KBM-7 (cell line): ENCODE data around the gene FCRL6.

ENCODE experiments used
- DNase-seq: peaks from one replicate; pipeline ENCODE4 v3.0.0-alpha.2; 2015
- in situ Hi-C: fragments of 300-500 bp; cut with MboI; formaldehyde crosslinking; loops from 2 replicates; pipeline ENCODE4 v1.14.3; 2020; ENCODE audit warnings: low sequenced_read_pairs, low pct_unique_long_range_greater_than_20kb, mixed read lengths

FCRL6 gene

GRCh38 chr1:159795534-159795933 lies 6.6 kb upstream of the FCRL6 start:
- in situ Hi-C loops, result loop anchor here (10.0 kb wide), 2 partner anchors 99 to 209 kb away; no protein-coding TSS in a partner anchor
- DNase-seq, result no peak

- peak; percentile 73 for DNase-seq
- in situ Hi-C loops, result loop anchor here (10.0 kb wide), 2 partner anchors 96 to 206 kb away; no protein-coding TSS in a partner anchor
Observed at GRCh38 chr1:159798893-159799292, 3.3 kb upstream of the FCRL6 start.

GRCh38 chr1:159799446-159799985 lies 2.6 kb upstream of the FCRL6 start:
- DNase-seq, result no peak
- in situ Hi-C loops, result loop anchor here (10.0 kb wide), 2 partner anchors 95 to 205 kb away; no protein-coding TSS in a partner anchor

GRCh38 chr1:159800177-159800930 lies 1.8 kb upstream of the FCRL6 start:
- in situ Hi-C loops, result no loop called here
- peak; percentile 36 for DNase-seq

- DNase-seq, result no peak
- in situ Hi-C loops, result no loop called here
Observed at GRCh38 chr1:159803956-159804689, 2.0 kb downstream of the FCRL6 start.

- in situ Hi-C loops, result no loop called here
- no peak for DNase-seq
Observed at GRCh38 chr1:159804924-159805323, 2.8 kb downstream of the FCRL6 start.

GRCh38 chr1:159815926-159816325 lies 13.8 kb downstream of the FCRL6 start:
- in situ Hi-C loops, result no loop called here
- DNase-seq, result no peak

GRCh38 chr1:159817276-159818041 lies 15.3 kb downstream of the FCRL6 start:
- DNase-seq, result no peak
- in situ Hi-C loops, result no loop called here

GRCh38 chr1:159821171-159821867 lies 19.2 kb downstream of the FCRL6 start:
- no peak for DNase-seq
- in situ Hi-C loops, result no loop called here

- DNase-seq, result no peak
Observed at GRCh38 chr1:159823406-159823805, 21.2 kb downstream of the FCRL6 start.

GRCh38 chr1:159825564-159825963 lies 23.4 kb downstream of the FCRL6 start:
- DNase-seq, result no peak
- in situ Hi-C loops, result no loop called here

More at GRCh38 chr1:159823406-159823805, 21.2 kb downstream of the FCRL6 start:
- in situ Hi-C loops, result no loop called here

GRCh38 chr1:159826441-159827101 lies 24.4 kb downstream of the FCRL6 start, which contains the start of gene SLAMF8:
TSS of gene SLAMF8 (plus strand) at chr1:159826873. CDS start at chr1:159826899, 26 bp downstream.
- in situ Hi-C loops, result no loop called here

GRCh38 chr1:159827102-159827490 lies 24.9 kb downstream of the FCRL6 start:
- in situ Hi-C loops, result no loop called here
- no peak for DNase-seq

More at GRCh38 chr1:159826441-159827101, 24.4 kb downstream of the FCRL6 start, which contains the start of gene SLAMF8:
- DNase-seq, result peak; percentile 31

GRCh38 chr1:159827549-159827948 lies 25.4 kb downstream of the FCRL6 start:
- in situ Hi-C loops, result no loop called here
- DNase-seq, result no peak

- in situ Hi-C loops, result no loop called here
- DNase-seq, result no peak
Observed at GRCh38 chr1:159828176-159828575, 26.0 kb downstream of the FCRL6 start.

GRCh38 chr1:159828581-159829272 lies 26.6 kb downstream of the FCRL6 start:
- in situ Hi-C loops, result no loop called here
- DNase-seq, result no peak

- peak; percentile 55 for DNase-seq
- in situ Hi-C loops, result no loop called here
Observed at GRCh38 chr1:159829273-159829634, 27.1 kb downstream of the FCRL6 start.
